Gastrocnemius medialis (tissue), 4 donors: ENCODE measurements around the gene KRT13.

Experiments used
- CTCF ChIP-seq, 5 experiments: fragments of 450-650 bp in 3 of 5; fragments of 200-600 bp in 2 of 5; sonication (generic) in 2 of 5; IDR thresholded peaks in 4 of 5; conservative IDR thresholded peaks in 1 of 5; 1 replicate in 4 of 5; 2 replicates in 1 of 5; pipeline ENCODE4 v1.5.1; 2016 to 2019; ENCODE audit warnings: antibody characterized with exemption in 5 of 5, mild to moderate bottlenecking in 3 of 5, moderate library complexity in 3 of 5
- POLR2A ChIP-seq, 2 donors: fragments of 450-650 bp; IDR thresholded peaks; one replicate each; pipeline ENCODE4 v1.6.1; 2017; ENCODE audit warnings: antibody characterized with exemption in 2 of 2, mild to moderate bottlenecking in 2 of 2, moderate library complexity in 2 of 2

GRCh38 chr17:41492771-41493170 is 12.6 kb downstream of the KRT13 start:
- TF ChIP-seq POLR2A (IDR thresholded peaks at IDR 0.05), result no peak
- no peak for TF ChIP-seq CTCF (IDR thresholded peaks at IDR 0.05 in 4 of 5, conservative IDR thresholded peaks at IDR 0.05 in 1 of 5)
